Stimulated activated CD4-positive, alpha-beta T cell treated with anti-CD3 and anti-CD28 coated beads, Interleukin-12 subunit alpha, Interleukin-12 subunit beta, amount 100 ng/mL, for 24 hours (primary cell): ENCODE results near the gene HIRIP3.
"Not testable (repeated sequence)": the region's sequence is repeated elsewhere in the genome, so short reads cannot be mapped to it uniquely, and the experiment has no call there.

Source experiments
- DNase-seq, 2 experiments: peaks; one replicate each; pipeline ENCODE4 v3.0.0-alpha.2; 2020; ENCODE audit warnings: low read depth in 2 of 2

Gene HIRIP3

GRCh38 chr16:30016555-30017276 lies 21.3 kb upstream of the HIRIP3 start:
- DNase-seq, result no peak

GRCh38 chr16:30015450-30015849 lies 20.0 kb upstream of the HIRIP3 start:
- DNase-seq, result not testable (repeated sequence)

- DNase-seq, result not testable (repeated sequence)
These were observed 17.2 kb upstream of the HIRIP3 start for GRCh38 chr16:30012598-30012997.

- no peak for DNase-seq
These were observed 16.5 kb upstream of the HIRIP3 start for GRCh38 chr16:30011714-30012504.

- no peak for DNase-seq
These were observed 15.7 kb upstream of the HIRIP3 start, which contains the start of gene DOC2A for GRCh38 chr16:30010844-30011713. DOC2A (minus strand) TSS chr16:30011027; CDS start chr16:30010222, 805 bp downstream.

GRCh38 chr16:30009990-30010843 lies 14.8 kb upstream of the HIRIP3 start:
- DNase-seq, result no peak

GRCh38 chr16:30009085-30009862 lies 13.9 kb upstream of the HIRIP3 start:
- no peak for DNase-seq

GRCh38 chr16:30007378-30007895 lies 12.0 kb upstream of the HIRIP3 start:
- no peak for DNase-seq

- no peak for DNase-seq
These were observed 11.4 kb upstream of the HIRIP3 start for GRCh38 chr16:30006659-30007377.

- no peak for DNase-seq
These were observed 10.7 kb upstream of the HIRIP3 start for GRCh38 chr16:30006095-30006473.

- DNase-seq, result no peak
These were observed 10.1 kb upstream of the HIRIP3 start for GRCh38 chr16:30005341-30006094.

GRCh38 chr16:30004811-30005242 lies 9.4 kb upstream of the HIRIP3 start:
- no peak for DNase-seq

- DNase-seq, result no peak
These were observed 9.0 kb upstream of the HIRIP3 start for GRCh38 chr16:30004424-30004776.

GRCh38 chr16:30003670-30004423 lies 8.4 kb upstream of the HIRIP3 start:
- no peak for DNase-seq

GRCh38 chr16:30002614-30003346 lies 7.4 kb upstream of the HIRIP3 start:
- no peak for DNase-seq

- no peak for DNase-seq
These were observed 5.6 kb upstream of the HIRIP3 start for GRCh38 chr16:30000735-30001631.
